HT1080 (cell line): Measurements from ENCODE around the gene TMEFF2. TPM values are rescaled to one million over a fixed set of nuclear protein-coding genes. Genes with fewer than 3 reads are reported as not detected.

Source experiments
- DNase-seq: peaks from one replicate; pipeline ENCODE4 v3.0.0-alpha.2; 2015; ENCODE audit warnings: low read depth
- total RNA-seq: library from RNA; depleted of rRNA; stranded (reverse); fragments of >200 nt; shearing (Covaris generic); gene quantifications from 2 replicates; pipeline ENCODE4 v1.2.3, GENCODE V29; 2014

The TMEFF2 gene
- total RNA-seq, 1 experiment from 2014 or later: 0.03 TPM

GRCh38 chr2:191907545-191907944 is 287.2 kb downstream of the TMEFF2 start:
- DNase-seq: peak; percentile 1

GRCh38 chr2:191907091-191907490 is 287.6 kb downstream of the TMEFF2 start:
- DNase-seq: peak; percentile 56

- DNase-seq: no peak
Measured at GRCh38 chr2:191905336-191905735, 289.4 kb downstream of the TMEFF2 start.

GRCh38 chr2:191901031-191901430 is 293.7 kb downstream of the TMEFF2 start:
- DNase-seq: no peak

- peak; percentile 86 for DNase-seq
Measured at GRCh38 chr2:191899410-191899809, 295.3 kb downstream of the TMEFF2 start.
